ENCODE results near the gene SMIM28.

Gene SMIM28

DNA sequence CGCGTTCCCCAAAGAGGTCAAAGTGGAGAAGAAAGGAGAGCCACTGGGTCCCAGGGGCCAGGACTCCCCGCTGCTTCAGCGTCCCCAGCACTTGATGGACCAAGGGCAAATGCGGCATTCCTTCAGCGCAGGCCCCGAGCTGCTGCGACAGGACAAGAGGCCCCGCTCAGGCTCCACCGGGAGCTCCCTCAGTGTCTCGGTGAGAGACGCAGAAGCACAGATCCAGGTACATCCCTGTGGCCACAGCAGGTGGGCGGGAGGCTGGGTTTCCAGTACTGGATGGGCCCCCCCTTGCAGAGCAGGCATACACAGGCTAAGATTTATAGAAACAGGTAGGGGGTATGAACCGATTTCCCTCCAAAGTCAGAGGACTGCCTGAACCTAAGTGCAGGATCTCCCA is 42.7 kb upstream of the SMIM28 start:
- H3K4me2 ChIP-seq (ENCODE audit: low read length) = no peak overlapping the region
- no peaks in the 10 kb centered on the region for H3K79me1 ChIP-seq (ENCODE audit: low read length)
- DNase-seq = no peak
- H3K4me3 ChIP-seq (ENCODE audit: low read length) = no peak overlapping the region
- H2BK15ac ChIP-seq (replicated peaks; ENCODE audit: low read depth) = no peak overlapping the region
- H3K79me2 ChIP-seq (ENCODE audit: control insufficient read depth, insufficient read depth, low read length) = no peaks in the 10 kb centered on the region
- no peak overlapping the region for H3K27ac ChIP-seq (ENCODE audit: low read depth, low read length)
- H3K56ac ChIP-seq (ENCODE audit: low read length) = no peak overlapping the region
- H3K4me1 ChIP-seq (ENCODE audit: control insufficient read depth, low read depth, low read length) = peaks cover 6% of the 10 kb centered on the region
- no peak overlapping the region for H3K18ac ChIP-seq (ENCODE audit: low read length)
- no peak overlapping the region for H4K5ac ChIP-seq (ENCODE audit: low read length)
- WGBS (ENCODE audit: extremely low coverage, insufficient coverage, low lambda C conversion rate) = no CpG with 5 or more reads among the region's 14 CpGs
- no peaks in the 10 kb centered on the region for H3K27me3 ChIP-seq (ENCODE audit: insufficient read depth, low read length, poor library complexity)
- no peak overlapping the region for H3K23ac ChIP-seq (ENCODE audit: low read length)
- no peak overlapping the region for H2AK5ac ChIP-seq (ENCODE audit: low read length)
- H3K4ac ChIP-seq (ENCODE audit: low read depth, low read length) = no peak overlapping the region
- H4K8ac ChIP-seq (ENCODE audit: low read depth, low read length) = no peak overlapping the region
- no peaks in the 10 kb centered on the region for H3K36me3 ChIP-seq (ENCODE audit: control insufficient read depth, insufficient read depth, low read length)
- no peak overlapping the region for H2BK5ac ChIP-seq (ENCODE audit: low read length)
- H3K9ac ChIP-seq (ENCODE audit: low read length) = no peak overlapping the region
- H2BK120ac ChIP-seq (ENCODE audit: low read depth, low read length) = no peak overlapping the region

DNA sequence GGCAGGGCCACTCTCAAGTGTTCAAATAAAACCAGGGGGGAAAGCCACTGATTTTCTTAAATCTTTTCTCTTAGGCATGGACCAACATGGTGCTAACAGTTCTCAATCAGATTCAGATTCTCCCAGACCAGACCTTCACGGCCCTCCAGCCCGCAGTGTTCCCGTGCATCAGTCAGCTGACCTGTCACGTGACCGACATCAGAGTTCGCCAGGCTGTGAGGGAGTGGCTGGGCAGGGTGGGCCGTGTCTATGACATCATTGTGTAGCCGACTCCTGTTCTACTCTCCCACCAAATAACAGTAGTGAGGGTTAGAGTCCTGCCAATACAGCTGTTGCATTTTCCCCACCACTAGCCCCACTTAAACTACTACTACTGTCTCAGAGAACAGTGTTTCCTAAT is 41.5 kb upstream of the SMIM28 start:
- Histone ChIP-seq H4K8ac (ENCODE audit: low read depth, low read length) (no peak overlapping the region), H3K23ac (ENCODE audit: low read length) (no peak overlapping the region), H2BK15ac (replicated peaks; ENCODE audit: low read depth) (no peak overlapping the region), H3K79me1 (ENCODE audit: low read length) (no peaks in the 10 kb centered on the region), H3K4me3 (ENCODE audit: low read length) (no peak overlapping the region), H3K4me2 (ENCODE audit: low read length) (no peak overlapping the region), H3K4ac (ENCODE audit: low read depth, low read length) (no peak overlapping the region), H3K4me1 (ENCODE audit: control insufficient read depth, low read depth, low read length) (peaks cover 2% of the 10 kb centered on the region), H3K36me3 (ENCODE audit: control insufficient read depth, insufficient read depth, low read length) (no peaks in the 10 kb centered on the region), H3K56ac (ENCODE audit: low read length) (no peak overlapping the region), H3K9ac (ENCODE audit: low read length) (no peak overlapping the region), H2BK120ac (ENCODE audit: low read depth, low read length) (no peak overlapping the region), H2AK5ac (ENCODE audit: low read length) (no peak overlapping the region), H3K18ac (ENCODE audit: low read length) (no peak overlapping the region), H3K79me2 (ENCODE audit: control insufficient read depth, insufficient read depth, low read length) (no peaks in the 10 kb centered on the region), H3K27me3 (ENCODE audit: insufficient read depth, low read length, poor library complexity) (no peaks in the 10 kb centered on the region), H3K27ac (ENCODE audit: low read depth, low read length) (no peak overlapping the region), H2BK5ac (ENCODE audit: low read length) (no peak overlapping the region), H4K5ac (ENCODE audit: low read length) (no peak overlapping the region)
- DNase-seq = peak; percentile 53
- WGBS (ENCODE audit: extremely low coverage, insufficient coverage, low lambda C conversion rate) = no CpG with 5 or more reads among the region's 8 CpGs

DNA sequence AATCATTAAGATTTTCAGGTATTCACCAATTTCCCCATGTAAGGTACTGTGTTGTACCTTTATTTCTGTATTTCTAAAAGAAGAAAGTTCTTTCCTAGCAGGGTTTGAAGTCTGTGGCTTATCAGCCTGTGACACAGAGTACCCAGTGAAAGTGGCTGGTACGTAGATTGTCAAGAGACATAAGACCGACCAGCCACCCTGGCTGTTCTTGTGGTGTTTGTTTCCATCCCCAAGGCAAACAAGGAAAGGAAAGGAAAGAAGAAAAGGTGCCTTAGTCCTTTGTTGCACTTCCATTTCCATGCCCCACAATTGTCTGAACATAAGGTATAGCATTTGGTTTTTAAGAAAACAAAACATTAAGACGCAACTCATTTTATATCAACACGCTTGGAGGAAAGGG is 40.6 kb upstream of the SMIM28 start:
- Histone ChIP-seq H2AK5ac (ENCODE audit: low read length) (no peak overlapping the region), H3K4ac (ENCODE audit: low read depth, low read length) (no peak overlapping the region), H3K23ac (ENCODE audit: low read length) (no peak overlapping the region), H3K27me3 (ENCODE audit: insufficient read depth, low read length, poor library complexity) (no peaks in the 10 kb centered on the region), H2BK5ac (ENCODE audit: low read length) (no peak overlapping the region), H3K36me3 (ENCODE audit: control insufficient read depth, insufficient read depth, low read length) (no peaks in the 10 kb centered on the region), H3K79me1 (ENCODE audit: low read length) (no peaks in the 10 kb centered on the region), H2BK120ac (ENCODE audit: low read depth, low read length) (no peak overlapping the region), H4K8ac (ENCODE audit: low read depth, low read length) (no peak overlapping the region), H2BK15ac (replicated peaks; ENCODE audit: low read depth) (no peak overlapping the region), H3K4me3 (ENCODE audit: low read length) (no peak overlapping the region), H3K79me2 (ENCODE audit: control insufficient read depth, insufficient read depth, low read length) (no peaks in the 10 kb centered on the region), H3K18ac (ENCODE audit: low read length) (no peak overlapping the region), H3K56ac (ENCODE audit: low read length) (no peak overlapping the region), H4K5ac (ENCODE audit: low read length) (no peak overlapping the region), H3K4me1 (ENCODE audit: control insufficient read depth, low read depth, low read length) (no peaks in the 10 kb centered on the region), H3K27ac (ENCODE audit: low read depth, low read length) (no peak overlapping the region), H3K4me2 (ENCODE audit: low read length) (no peak overlapping the region), H3K9ac (ENCODE audit: low read length) (no peak overlapping the region)
- no peak for DNase-seq
- WGBS (ENCODE audit: extremely low coverage, insufficient coverage, low lambda C conversion rate) = no CpG with 5 or more reads among the region's 4 CpGs

DNA sequence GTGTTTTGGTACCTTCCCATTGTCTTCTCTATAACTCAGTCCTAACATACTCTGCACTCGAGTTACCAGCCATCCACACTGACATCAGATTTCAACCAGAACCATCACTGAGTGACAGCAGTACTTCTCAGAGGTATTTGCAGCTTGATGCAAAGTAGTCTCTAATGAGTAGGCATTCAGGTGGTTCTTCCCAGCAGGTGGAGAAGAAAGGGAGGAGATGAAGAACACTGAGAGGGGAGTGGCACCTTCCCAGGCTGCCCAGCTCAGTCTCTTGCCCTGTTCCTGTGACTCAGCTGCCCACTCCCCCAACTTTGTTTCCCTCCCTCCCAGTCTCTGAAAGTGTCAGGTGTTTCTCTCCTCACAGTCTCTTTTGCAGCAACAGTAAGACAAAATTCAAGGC is 38.7 kb upstream of the SMIM28 start:
- no peak overlapping the region for H2AK5ac ChIP-seq (ENCODE audit: low read length)
- no peak overlapping the region for H4K5ac ChIP-seq (ENCODE audit: low read length)
- H3K4me3 ChIP-seq (ENCODE audit: low read length) = no peak overlapping the region
- H3K9ac ChIP-seq (ENCODE audit: low read length) = no peak overlapping the region
- no peak overlapping the region for H3K18ac ChIP-seq (ENCODE audit: low read length)
- H3K79me2 ChIP-seq (ENCODE audit: control insufficient read depth, insufficient read depth, low read length) = no peaks in the 10 kb centered on the region
- peak; percentile 53 for DNase-seq
- WGBS (ENCODE audit: extremely low coverage, insufficient coverage, low lambda C conversion rate) = no CpG with 5 or more reads among the region's 1 CpG
- H3K27ac ChIP-seq (ENCODE audit: low read depth, low read length) = no peak overlapping the region
- no peaks in the 10 kb centered on the region for H3K27me3 ChIP-seq (ENCODE audit: insufficient read depth, low read length, poor library complexity)
- H4K8ac ChIP-seq (ENCODE audit: low read depth, low read length) = no peak overlapping the region
- H3K56ac ChIP-seq (ENCODE audit: low read length) = no peak overlapping the region
- H2BK15ac ChIP-seq (replicated peaks; ENCODE audit: low read depth) = no peak overlapping the region
- no peaks in the 10 kb centered on the region for H3K36me3 ChIP-seq (ENCODE audit: control insufficient read depth, insufficient read depth, low read length)
- H2BK120ac ChIP-seq (ENCODE audit: low read depth, low read length) = no peak overlapping the region
- no peaks in the 10 kb centered on the region for H3K79me1 ChIP-seq (ENCODE audit: low read length)
- H3K23ac ChIP-seq (ENCODE audit: low read length) = no peak overlapping the region
- H3K4ac ChIP-seq (ENCODE audit: low read depth, low read length) = no peak overlapping the region
- H3K4me1 ChIP-seq (ENCODE audit: control insufficient read depth, low read depth, low read length) = no peaks in the 10 kb centered on the region
- no peak overlapping the region for H3K4me2 ChIP-seq (ENCODE audit: low read length)
- no peak overlapping the region for H2BK5ac ChIP-seq (ENCODE audit: low read length)

DNA sequence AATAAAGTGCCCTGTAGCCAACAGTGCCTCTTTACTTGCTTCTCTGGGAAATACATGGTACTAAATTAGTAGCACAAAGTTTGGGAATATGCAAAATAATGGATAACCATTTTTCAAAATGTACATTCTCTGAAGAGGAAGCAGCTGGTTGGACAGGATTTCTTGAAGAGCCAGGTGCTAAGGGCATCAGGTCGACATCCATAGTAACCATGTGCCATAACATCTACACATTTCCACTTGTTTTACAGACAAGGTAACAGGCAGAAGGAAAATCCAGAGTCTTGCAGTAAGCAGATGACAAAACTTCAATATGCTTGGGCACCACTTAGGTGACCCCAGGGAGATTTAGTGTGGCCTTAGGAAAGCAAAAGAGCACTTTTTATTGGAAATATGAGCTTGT is 36.5 kb upstream of the SMIM28 start:
- no peak overlapping the region for H3K4me3 ChIP-seq (ENCODE audit: low read length)
- H3K79me2 ChIP-seq (ENCODE audit: control insufficient read depth, insufficient read depth, low read length) = no peaks in the 10 kb centered on the region
- H3K27me3 ChIP-seq (ENCODE audit: insufficient read depth, low read length, poor library complexity) = no peaks in the 10 kb centered on the region
- H3K23ac ChIP-seq (ENCODE audit: low read length) = no peak overlapping the region
- no peak overlapping the region for H4K5ac ChIP-seq (ENCODE audit: low read length)
- H3K18ac ChIP-seq (ENCODE audit: low read length) = no peak overlapping the region
- no peak overlapping the region for H3K56ac ChIP-seq (ENCODE audit: low read length)
- WGBS (ENCODE audit: extremely low coverage, insufficient coverage, low lambda C conversion rate) = no CpG with 5 or more reads among the region's 1 CpG
- H4K8ac ChIP-seq (ENCODE audit: low read depth, low read length) = no peak overlapping the region
- no peak overlapping the region for H3K4me2 ChIP-seq (ENCODE audit: low read length)
- no peak overlapping the region for H2BK15ac ChIP-seq (replicated peaks; ENCODE audit: low read depth)
- no peaks in the 10 kb centered on the region for H3K36me3 ChIP-seq (ENCODE audit: control insufficient read depth, insufficient read depth, low read length)
- no peaks in the 10 kb centered on the region for H3K4me1 ChIP-seq (ENCODE audit: control insufficient read depth, low read depth, low read length)
- H2BK5ac ChIP-seq (ENCODE audit: low read length) = no peak overlapping the region
- DNase-seq = no peak
- H2AK5ac ChIP-seq (ENCODE audit: low read length) = no peak overlapping the region
- H3K79me1 ChIP-seq (ENCODE audit: low read length) = no peaks in the 10 kb centered on the region
- H2BK120ac ChIP-seq (ENCODE audit: low read depth, low read length) = no peak overlapping the region
- no peak overlapping the region for H3K4ac ChIP-seq (ENCODE audit: low read depth, low read length)
- no peak overlapping the region for H3K9ac ChIP-seq (ENCODE audit: low read length)
- H3K27ac ChIP-seq (ENCODE audit: low read depth, low read length) = no peak overlapping the region

DNA sequence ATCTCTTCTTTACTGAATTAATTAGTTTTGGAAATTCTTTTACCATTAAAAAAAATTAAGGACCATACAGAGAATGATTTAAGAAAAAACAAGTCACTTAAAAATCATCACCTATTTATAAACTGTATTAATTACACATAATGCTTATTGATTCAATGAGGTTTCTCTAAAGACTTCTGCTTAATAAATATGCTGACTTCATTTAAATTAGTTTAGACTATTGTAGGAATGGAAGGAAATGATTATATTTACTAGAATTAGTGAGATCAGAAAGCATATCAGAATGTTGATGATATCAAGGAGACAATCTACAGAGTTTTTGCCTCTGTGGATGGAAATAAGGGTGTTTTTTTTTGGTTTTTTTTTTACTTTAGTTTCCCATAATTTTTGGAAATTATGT is 34.6 kb upstream of the SMIM28 start:
- Histone ChIP-seq H3K23ac (ENCODE audit: low read length) (no peak overlapping the region), H3K27me3 (ENCODE audit: insufficient read depth, low read length, poor library complexity) (no peaks in the 10 kb centered on the region), H3K27ac (ENCODE audit: low read depth, low read length) (no peak overlapping the region), H4K8ac (ENCODE audit: low read depth, low read length) (no peak overlapping the region), H3K56ac (ENCODE audit: low read length) (no peak overlapping the region), H3K4me3 (ENCODE audit: low read length) (no peak overlapping the region), H2BK15ac (replicated peaks; ENCODE audit: low read depth) (no peak overlapping the region), H3K36me3 (ENCODE audit: control insufficient read depth, insufficient read depth, low read length) (no peaks in the 10 kb centered on the region), H2BK120ac (ENCODE audit: low read depth, low read length) (no peak overlapping the region), H2AK5ac (ENCODE audit: low read length) (no peak overlapping the region), H3K4me2 (ENCODE audit: low read length) (no peak overlapping the region), H2BK5ac (ENCODE audit: low read length) (no peak overlapping the region), H3K4ac (ENCODE audit: low read depth, low read length) (no peak overlapping the region), H4K5ac (ENCODE audit: low read length) (no peak overlapping the region), H3K79me1 (ENCODE audit: low read length) (no peaks in the 10 kb centered on the region), H3K18ac (ENCODE audit: low read length) (no peak overlapping the region), H3K4me1 (ENCODE audit: control insufficient read depth, low read depth, low read length) (no peaks in the 10 kb centered on the region), H3K79me2 (ENCODE audit: control insufficient read depth, insufficient read depth, low read length) (no peaks in the 10 kb centered on the region), H3K9ac (ENCODE audit: low read length) (no peak overlapping the region)
- no peak for DNase-seq

Measured in mesendoderm (in vitro differentiated cells).